KOPT-K1 (cell line): ENCODE measurements around the gene ARHGEF10L.

Experiments used
- H3K27ac ChIP-seq: fragments of 200-600 bp; sonication (generic); 2 replicates; pipeline ENCODE4 v1.5.1; 2016; ENCODE audit warnings: antibody characterized with exemption, mild to moderate bottlenecking, low read depth, low read length; ENCODE audit not compliant: poor library complexity, severe bottlenecking
- H3K36me3 ChIP-seq: fragments of 200-600 bp; sonication (generic); 2 replicates; pipeline ENCODE4 v1.5.1; 2017; ENCODE audit warnings: antibody characterized with exemption, mild to moderate bottlenecking, low read length, moderate library complexity; ENCODE audit not compliant: insufficient read depth
- H3K9me3 ChIP-seq: fragments of 200-600 bp; sonication (generic); 2 replicates; pipeline ENCODE4 v1.5.1; 2017; ENCODE audit warnings: antibody characterized with exemption, low read length, mild to moderate bottlenecking; ENCODE audit not compliant: insufficient read depth, poor library complexity, severe bottlenecking

Gene ARHGEF10L

DNA sequence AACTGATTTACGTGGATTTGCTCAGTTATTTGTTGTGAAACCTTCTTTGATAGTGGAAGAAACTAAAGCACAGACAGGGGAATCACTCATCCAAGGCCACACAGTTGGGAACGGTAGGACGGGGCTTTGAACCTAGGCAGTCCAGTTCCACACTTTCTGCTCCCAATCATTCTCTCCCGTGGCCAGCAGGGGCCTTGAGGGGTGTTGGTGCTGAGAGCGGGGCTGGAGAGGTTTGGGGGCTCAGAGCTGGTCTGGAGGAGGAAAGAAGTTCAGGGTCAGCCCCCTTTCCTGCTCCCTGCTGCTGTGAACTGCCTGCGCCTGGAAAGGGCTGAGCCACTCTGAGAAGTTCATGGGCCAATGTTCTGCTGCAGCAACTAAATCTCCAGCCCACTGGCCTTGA lies 184.2 kb downstream of the ARHGEF10L start:
- Histone ChIP-seq H3K36me3 (no peaks in the 10 kb centered on the region), H3K9me3 (no peaks in the 10 kb centered on the region), H3K27ac (no peak overlapping the region)

GRCh38 chr1:17724150-17724549 lies 184.7 kb downstream of the ARHGEF10L start:
- H3K9me3 ChIP-seq = no peaks in the 10 kb centered on the region
- H3K36me3 ChIP-seq = no peaks in the 10 kb centered on the region
- H3K27ac ChIP-seq = no peak overlapping the region

- Histone ChIP-seq H3K27ac (no peak overlapping the region), H3K36me3 (no peaks in the 10 kb centered on the region), H3K9me3 (no peaks in the 10 kb centered on the region)
Observed at GRCh38 chr1:17725084-17725719, 185.7 kb downstream of the ARHGEF10L start.

GRCh38 chr1:17725811-17726582 lies 186.5 kb downstream of the ARHGEF10L start:
- no peak overlapping the region for H3K27ac ChIP-seq
- no peaks in the 10 kb centered on the region for H3K36me3 ChIP-seq
- H3K9me3 ChIP-seq = no peaks in the 10 kb centered on the region

DNA sequence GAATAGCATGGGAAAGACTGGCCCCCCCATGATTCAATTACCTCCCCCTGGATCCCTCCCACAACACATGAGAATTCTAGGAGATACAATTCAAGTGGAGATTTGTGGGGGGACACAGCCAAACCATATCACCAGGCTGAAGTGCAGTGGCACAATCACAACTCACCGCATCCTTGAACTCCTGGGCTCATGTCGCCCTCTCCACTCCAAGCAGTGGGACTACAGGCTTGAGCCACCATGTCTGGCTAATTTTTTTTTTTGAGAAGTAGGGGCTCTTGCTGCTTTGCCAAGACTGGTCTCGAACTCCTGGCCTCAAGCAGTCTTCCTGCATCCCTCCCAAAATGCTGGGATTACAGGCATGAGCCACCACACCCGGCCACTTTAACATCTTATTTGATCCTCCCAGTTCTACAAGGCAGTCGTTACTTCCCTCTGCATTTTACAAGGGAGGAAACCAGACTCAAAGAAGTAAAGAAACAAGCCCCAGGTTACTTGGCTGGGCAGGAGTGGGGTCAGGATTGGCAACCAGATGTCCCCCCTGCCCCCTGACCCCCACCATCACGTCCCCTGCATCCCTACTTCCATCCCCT lies 188.7 kb downstream of the ARHGEF10L start:
- H3K27ac ChIP-seq = no peak overlapping the region
- no peaks in the 10 kb centered on the region for H3K36me3 ChIP-seq
- no peaks in the 10 kb centered on the region for H3K9me3 ChIP-seq

GRCh38 chr1:17729248-17729647 lies 189.8 kb downstream of the ARHGEF10L start:
- H3K27ac ChIP-seq = no peak overlapping the region
- no peaks in the 10 kb centered on the region for H3K36me3 ChIP-seq
- no peaks in the 10 kb centered on the region for H3K9me3 ChIP-seq

DNA sequence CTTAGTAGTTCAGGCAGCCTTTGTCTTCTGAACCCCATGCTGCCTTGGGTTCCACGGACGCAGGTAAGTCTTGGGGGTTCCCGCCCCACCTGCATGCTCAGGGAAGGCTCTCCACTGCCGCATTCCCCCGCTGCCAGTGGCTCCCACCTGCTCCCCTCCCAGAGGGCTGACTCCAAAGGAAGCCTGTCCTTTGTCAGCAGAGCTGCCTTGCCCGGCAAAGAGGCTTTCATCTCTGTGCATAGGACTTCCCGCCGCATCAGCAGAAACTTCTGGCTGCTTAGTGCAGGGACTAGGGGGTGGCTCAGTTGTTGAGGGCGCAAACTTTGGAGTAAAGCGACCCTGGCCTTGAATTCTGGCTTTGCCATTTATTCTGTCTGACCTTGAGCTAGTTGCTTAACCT lies 190.4 kb downstream of the ARHGEF10L start:
- no peaks in the 10 kb centered on the region for H3K9me3 ChIP-seq
- H3K27ac ChIP-seq = no peak overlapping the region
- no peaks in the 10 kb centered on the region for H3K36me3 ChIP-seq

DNA sequence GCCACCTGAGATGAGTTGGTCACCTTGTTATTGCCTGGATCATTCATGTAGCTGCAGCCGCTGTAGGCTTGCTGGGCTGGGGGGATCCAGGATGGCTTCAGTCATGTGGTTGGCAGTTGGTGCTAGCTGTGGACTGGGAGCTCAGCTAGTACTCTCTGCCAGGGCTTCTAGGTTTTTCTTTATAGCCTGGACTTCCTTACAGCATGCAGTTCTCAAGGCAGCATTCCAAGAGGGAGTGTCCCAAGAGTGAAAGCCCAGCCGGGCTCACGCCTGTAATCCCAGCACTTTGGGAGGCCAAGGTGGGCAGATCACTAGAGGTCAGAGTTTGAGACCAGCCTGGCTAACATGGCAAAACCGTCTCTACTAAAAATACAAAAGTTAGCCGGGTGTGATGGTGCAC lies 192.0 kb downstream of the ARHGEF10L start:
- Histone ChIP-seq H3K27ac (no peak overlapping the region), H3K36me3 (no peaks in the 10 kb centered on the region), H3K9me3 (no peaks in the 10 kb centered on the region)

- Histone ChIP-seq H3K36me3 (no peaks in the 10 kb centered on the region), H3K27ac (no peak overlapping the region), H3K9me3 (no peaks in the 10 kb centered on the region)
Observed at GRCh38 chr1:17732475-17732874, 193.0 kb downstream of the ARHGEF10L start.

DNA sequence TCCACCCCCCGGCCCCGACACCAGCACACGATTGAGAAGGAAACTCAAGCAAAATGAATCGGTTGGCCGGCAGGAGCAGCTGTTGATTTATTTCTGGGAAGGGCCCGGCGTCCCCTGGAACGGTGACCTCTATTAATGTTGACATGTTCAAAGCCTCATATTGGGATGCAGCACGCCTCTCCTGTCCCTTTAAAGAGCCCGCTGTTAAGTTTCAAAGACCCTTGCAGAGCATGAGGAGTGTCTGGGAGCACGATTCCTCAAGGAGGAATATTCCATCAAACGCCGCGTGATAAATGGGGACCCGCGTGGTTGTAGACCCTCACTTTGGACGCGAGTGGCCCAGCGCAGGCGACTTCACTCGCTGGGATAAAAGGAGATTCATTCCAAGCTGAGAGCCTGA lies 194.2 kb downstream of the ARHGEF10L start:
- Histone ChIP-seq H3K27ac (no peak overlapping the region), H3K9me3 (no peaks in the 10 kb centered on the region), H3K36me3 (no peaks in the 10 kb centered on the region)

DNA sequence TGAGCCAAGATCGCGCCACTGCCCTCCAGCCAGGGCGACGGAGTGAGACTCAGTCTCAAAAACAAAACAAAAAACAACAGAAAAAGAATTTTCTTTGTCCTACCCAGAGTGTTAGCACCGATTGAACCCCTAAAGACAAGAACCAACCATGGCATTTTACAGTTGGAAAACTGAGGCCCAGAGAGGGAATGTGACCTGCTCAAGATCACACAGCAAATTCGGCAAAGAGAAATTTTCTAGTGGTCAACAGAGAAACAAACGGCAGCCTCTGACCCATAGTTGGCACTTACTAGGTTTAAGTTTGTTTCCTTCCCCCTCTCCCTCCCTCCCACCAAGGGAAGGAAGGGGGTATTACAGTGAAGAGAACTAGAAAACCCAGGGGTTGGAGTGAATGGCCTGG lies 195.1 kb downstream of the ARHGEF10L start:
- Histone ChIP-seq H3K36me3 (no peaks in the 10 kb centered on the region), H3K9me3 (no peaks in the 10 kb centered on the region), H3K27ac (no peak overlapping the region)

DNA sequence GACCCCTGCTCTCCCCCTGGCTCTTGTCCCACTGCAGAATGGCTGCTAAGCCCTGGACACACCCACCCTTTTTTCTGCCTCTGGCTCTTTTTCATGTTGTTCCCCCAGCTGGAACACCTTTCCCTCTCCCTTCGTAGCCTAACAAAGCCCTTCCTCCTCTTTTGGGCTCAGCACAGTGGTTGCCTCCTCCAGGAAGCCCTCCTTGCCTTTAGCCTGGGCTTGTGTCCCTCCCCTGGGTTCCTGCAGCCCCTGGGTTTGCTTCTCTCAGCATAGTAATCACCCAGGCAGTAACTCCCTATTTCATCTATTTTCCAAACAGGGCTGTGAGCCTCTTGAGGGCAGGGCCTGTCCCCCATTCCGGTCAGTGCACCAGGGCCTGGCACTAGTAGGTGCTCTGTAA lies 195.8 kb downstream of the ARHGEF10L start:
- H3K27ac ChIP-seq = no peak overlapping the region
- no peaks in the 10 kb centered on the region for H3K36me3 ChIP-seq
- no peaks in the 10 kb centered on the region for H3K9me3 ChIP-seq

DNA sequence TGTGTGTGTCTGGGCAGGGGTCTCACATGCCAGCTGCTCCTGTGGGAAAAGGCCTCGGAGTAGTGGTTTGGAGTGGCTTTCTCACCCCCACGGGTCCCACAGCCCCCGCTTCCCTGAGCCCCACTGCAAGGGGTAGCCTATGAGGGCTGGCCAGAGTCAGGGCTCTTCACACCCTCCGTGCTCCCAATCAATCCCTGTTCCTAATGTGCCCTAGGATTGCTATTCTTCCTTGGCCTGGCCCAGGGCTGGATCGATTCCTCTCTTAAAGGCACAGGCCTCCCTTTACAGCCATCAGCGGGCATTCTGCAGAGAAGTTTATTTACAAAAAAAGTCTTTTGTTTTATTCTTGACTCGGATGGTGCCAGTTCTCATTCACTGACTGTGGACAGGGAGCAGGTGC lies 196.3 kb downstream of the ARHGEF10L start:
- no peaks in the 10 kb centered on the region for H3K9me3 ChIP-seq
- no peaks in the 10 kb centered on the region for H3K36me3 ChIP-seq
- no peak overlapping the region for H3K27ac ChIP-seq

DNA sequence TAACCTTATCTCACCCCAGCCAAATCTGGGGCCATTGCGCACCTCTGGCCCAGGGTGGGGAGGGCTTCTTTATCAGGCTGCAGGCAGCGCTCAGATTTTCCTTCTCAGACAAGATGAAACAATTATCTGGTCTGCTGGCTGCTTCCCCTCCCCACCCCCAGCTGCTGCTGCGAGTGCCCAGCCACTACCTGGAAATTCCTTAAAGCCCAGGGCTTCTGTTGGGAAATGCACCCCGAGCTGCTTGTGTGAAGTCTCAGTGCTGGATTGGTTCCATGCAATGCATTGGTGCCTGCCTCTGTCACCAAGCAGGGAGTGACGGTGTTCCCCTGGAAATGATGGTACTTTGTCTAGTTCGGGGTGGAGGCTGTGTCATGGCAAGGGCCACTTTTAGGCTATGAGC lies 197.1 kb downstream of the ARHGEF10L start:
- H3K9me3 ChIP-seq = no peaks in the 10 kb centered on the region
- H3K27ac ChIP-seq = no peak overlapping the region
- no peaks in the 10 kb centered on the region for H3K36me3 ChIP-seq

DNA sequence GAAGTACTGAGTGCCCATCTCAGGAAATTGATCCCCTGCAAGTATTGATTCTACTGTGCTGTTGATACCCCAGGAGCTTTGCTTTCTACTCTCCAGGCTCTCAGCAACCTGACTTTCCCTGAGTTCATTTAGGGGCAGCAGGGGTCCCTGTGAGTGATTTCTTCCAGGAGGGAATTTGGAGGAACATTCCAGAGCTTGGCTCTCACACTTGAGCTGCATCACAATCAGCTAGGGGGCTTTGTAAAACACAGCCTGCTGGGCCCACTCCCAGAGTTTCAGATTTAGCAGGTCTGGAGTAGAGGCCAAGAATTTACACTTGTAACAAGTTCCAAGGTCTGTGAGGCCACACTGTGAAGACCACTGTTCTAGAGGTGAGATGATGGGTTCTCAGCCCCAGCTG lies 199.6 kb downstream of the ARHGEF10L start:
- no peaks in the 10 kb centered on the region for H3K9me3 ChIP-seq
- no peaks in the 10 kb centered on the region for H3K36me3 ChIP-seq
- H3K27ac ChIP-seq = no peak overlapping the region

DNA sequence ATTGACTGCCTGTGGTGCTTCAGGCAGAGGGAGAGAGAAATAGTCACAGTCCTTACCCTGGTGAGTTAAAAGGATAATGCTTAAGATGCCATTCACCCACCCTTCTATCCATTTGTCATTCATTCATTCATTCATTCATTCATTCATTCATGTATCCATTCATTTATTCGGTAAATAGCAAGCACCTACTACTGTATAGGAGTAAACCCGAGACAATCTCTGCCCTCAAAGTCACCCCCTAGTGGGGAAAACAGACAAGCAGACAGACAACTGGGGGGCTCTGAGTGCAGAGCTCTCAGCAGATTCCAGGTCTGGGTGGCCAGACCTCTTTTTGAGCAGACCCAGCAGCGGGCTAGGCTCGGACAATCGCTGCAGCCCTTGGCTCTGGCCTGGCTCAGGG lies 201.6 kb downstream of the ARHGEF10L start:
- H3K36me3 ChIP-seq = no peaks in the 10 kb centered on the region
- H3K27ac ChIP-seq = no peak overlapping the region
- H3K9me3 ChIP-seq = no peaks in the 10 kb centered on the region
